ENCODE measurements around the gene DENND1A. TPM values are rescaled to one million over a fixed set of nuclear protein-coding genes. Genes with fewer than 3 reads are reported as not detected.

The DENND1A gene
- total and polyA plus RNA-seq, 8 donors: 4.4 to 109 (median 21.4) TPM

- Histone ChIP-seq H3K27me3 (no peaks in the 10 kb centered on the region), H3K27ac (no peak overlapping the region), H3K36me3 (no peaks in the 10 kb centered on the region), H3K4me3 (no peak overlapping the region), H3K4me1 (peaks cover 26 to 42% (median 34%) of the 10 kb centered on the region in 4 donors), H3K9me3 (no peaks in the 10 kb centered on the region)
- intact Hi-C loops (cut with DNase I; ENCODE audit: low total_unique reads): no loop called here
- no peak for TF ChIP-seq POLR2AphosphoS5 (IDR thresholded peaks at IDR 0.05)
- no peak for TF ChIP-seq CTCF (IDR thresholded peaks at IDR 0.05)
- no peak for TF ChIP-seq POLR2A (IDR thresholded peaks at IDR 0.05)
- no peak for TF ChIP-seq EP300 (IDR thresholded peaks at IDR 0.05)
- 94 to 98% (median 97%) methylated on average over 2 of the region's 2 CpGs for WGBS, 5 donors
- no peak for DNase-seq
Observed at GRCh38 chr9:123682746-123683145, 247.2 kb downstream of the DENND1A start.

GRCh38 chr9:123680352-123680751, 249.6 kb downstream of the DENND1A start:
- no peak for TF ChIP-seq POLR2AphosphoS5 (IDR thresholded peaks at IDR 0.05)
- no peak for TF ChIP-seq EP300 (IDR thresholded peaks at IDR 0.05)
- TF ChIP-seq CTCF (IDR thresholded peaks at IDR 0.05): no peak
- no peak for TF ChIP-seq POLR2A (IDR thresholded peaks at IDR 0.05)
- intact Hi-C loops (cut with DNase I; ENCODE audit: low total_unique reads): no loop called here
- DNase-seq: no peak
- Histone ChIP-seq H3K27me3 (no peaks in the 10 kb centered on the region), H3K27ac (no peak overlapping the region), H3K4me1 (peaks cover 18 to 32% (median 24%) of the 10 kb centered on the region in 4 donors), H3K36me3 (peaks cover 0 to 5% (median 0%) of the 10 kb centered on the region in 4 donors), H3K9me3 (no peaks in the 10 kb centered on the region), H3K4me3 (no peak overlapping the region)
- WGBS, 5 donors: 91 to 97% (median 94%) methylated on average over 8 of the region's 8 CpGs

GRCh38 chr9:123679330-123679987, 250.5 kb downstream of the DENND1A start:
- H3K36me3 ChIP-seq: peaks cover 0 to 5% (median 0%) of the 10 kb centered on the region in 4 donors
- H3K27ac ChIP-seq: peak overlapping the region in 2 of 5 donors; percentile 7 to 12
- TF ChIP-seq CTCF (IDR thresholded peaks at IDR 0.05) (no peak), POLR2A (IDR thresholded peaks at IDR 0.05) (no peak), EP300 (IDR thresholded peaks at IDR 0.05) (no peak), POLR2AphosphoS5 (IDR thresholded peaks at IDR 0.05) (no peak)
- peaks cover 18 to 32% (median 24%) of the 10 kb centered on the region in 4 donors for H3K4me1 ChIP-seq
- no peak overlapping the region for H3K4me3 ChIP-seq
- intact Hi-C loops (cut with DNase I; ENCODE audit: low total_unique reads): no loop called here
- H3K9me3 ChIP-seq: no peaks in the 10 kb centered on the region
- H3K27me3 ChIP-seq: no peaks in the 10 kb centered on the region
- 61 to 78% (median 70%) methylated on average over 16 of the region's 16 CpGs for WGBS, 5 donors
- DNase-seq: peak in 1 of 2 donors; percentile 64

- Histone ChIP-seq H3K27me3 (no peaks in the 10 kb centered on the region), H3K36me3 (peaks cover 0 to 5% (median 0%) of the 10 kb centered on the region in 4 donors), H3K9me3 (peaks cover 0 to 1% (median under 1%) of the 10 kb centered on the region in 4 donors), H3K4me1 (peaks cover 18 to 32% (median 24%) of the 10 kb centered on the region in 4 donors), H3K27ac (peak overlapping the region in 2 of 5 donors; percentile 7 to 12), H3K4me3 (no peak overlapping the region)
- no peak for DNase-seq
- 11 to 35% (median 19%) methylated on average over 5 of the region's 5 CpGs for WGBS, 5 donors
- no peak for TF ChIP-seq POLR2A (IDR thresholded peaks at IDR 0.05)
- TF ChIP-seq EP300 (IDR thresholded peaks at IDR 0.05): no peak
- TF ChIP-seq CTCF (IDR thresholded peaks at IDR 0.05): no peak
- TF ChIP-seq POLR2AphosphoS5 (IDR thresholded peaks at IDR 0.05): no peak
- intact Hi-C loops (cut with DNase I; ENCODE audit: low total_unique reads): no loop called here
Observed at GRCh38 chr9:123678878-123679329, 251.0 kb downstream of the DENND1A start.
